ENCODE measurements around the gene ZIC4. TPM values are rescaled to one million over a fixed set of nuclear protein-coding genes. Genes with fewer than 3 reads are reported as not detected.

The ZIC4 gene
- total and polyA plus RNA-seq, 7 donors = not detected

- TF ChIP-seq POLR2AphosphoS5 (IDR thresholded peaks at IDR 0.05) (peak in 2 of 4 donors; percentile 8 to 12), EP300 (IDR thresholded peaks at IDR 0.05) (no peak), POLR2A (IDR thresholded peaks at IDR 0.05) (no peak), CTCF (IDR thresholded peaks at IDR 0.05) (no peak)
- Histone ChIP-seq H3K4me3 (no peak overlapping the region), H3K27ac (no peak overlapping the region), H3K4me1 (peaks cover 0 to 28% (median 18%) of the 10 kb centered on the region in 4 donors), H3K27me3 (peaks cover 53 to 92% (median 64%) of the 10 kb centered on the region in 3 donors), H3K9me3 (no peaks in the 10 kb centered on the region), H3K36me3 (no peaks in the 10 kb centered on the region)
- intact Hi-C loops (cut with DNase I) = loop anchor here (5.0 kb wide), 2 partner anchors 37 to 62 kb away; no protein-coding TSS in a partner anchor
- DNase-seq = no peak
- WGBS, 2 donors = 9 to 14% methylated on average over 14 of the region's 14 CpGs
Measured at GRCh38 chr3:147424581-147425387, 18.4 kb upstream of the ZIC4 start.

GRCh38 chr3:147423798-147424580 lies 17.6 kb upstream of the ZIC4 start:
- peaks cover 0 to 36% (median 24%) of the 10 kb centered on the region in 4 donors for H3K4me1 ChIP-seq
- H3K27me3 ChIP-seq = peaks cover 61 to 99% (median 72%) of the 10 kb centered on the region in 3 donors
- TF ChIP-seq POLR2AphosphoS5 (IDR thresholded peaks at IDR 0.05) (no peak), POLR2A (IDR thresholded peaks at IDR 0.05) (no peak), EP300 (IDR thresholded peaks at IDR 0.05) (no peak), CTCF (IDR thresholded peaks at IDR 0.05) (no peak)
- no peak overlapping the region for H3K4me3 ChIP-seq
- intact Hi-C loops (cut with DNase I) = loop anchor here (5.0 kb wide), 2 partner anchors 37 to 62 kb away; no protein-coding TSS in a partner anchor
- no peak for DNase-seq
- 7 to 15% methylated on average over 33 of the region's 33 CpGs for WGBS, 2 donors
- H3K36me3 ChIP-seq = no peaks in the 10 kb centered on the region
- no peak overlapping the region for H3K27ac ChIP-seq
- no peaks in the 10 kb centered on the region for H3K9me3 ChIP-seq

DNA sequence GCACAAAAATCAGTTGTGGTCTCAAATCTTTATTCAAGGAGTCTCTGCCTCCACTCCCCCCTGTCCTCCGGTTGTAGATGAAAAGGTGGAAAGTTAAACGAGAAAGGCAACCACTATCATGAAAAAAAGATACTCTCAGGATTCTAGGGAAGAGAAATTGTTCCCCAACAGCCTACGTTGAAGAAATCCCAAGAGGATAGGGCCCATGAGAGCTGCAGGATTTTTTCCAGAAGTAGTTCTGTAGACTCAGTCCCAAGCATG lies 17.1 kb upstream of the ZIC4 start:
- intact Hi-C loops (cut with DNase I) = loop anchor here (5.0 kb wide), 2 partner anchors 36 to 61 kb away; no protein-coding TSS in a partner anchor
- WGBS, 2 donors = 3 to 12% methylated on average over 3 of the region's 3 CpGs
- no peak overlapping the region for H3K4me3 ChIP-seq
- DNase-seq = no peak
- H3K36me3 ChIP-seq = no peaks in the 10 kb centered on the region
- H3K9me3 ChIP-seq = no peaks in the 10 kb centered on the region
- H3K27ac ChIP-seq = no peak overlapping the region
- H3K4me1 ChIP-seq = peaks cover 0 to 40% (median 28%) of the 10 kb centered on the region in 4 donors
- TF ChIP-seq POLR2A (IDR thresholded peaks at IDR 0.05) (no peak), POLR2AphosphoS5 (IDR thresholded peaks at IDR 0.05) (no peak), CTCF (IDR thresholded peaks at IDR 0.05) (no peak), EP300 (IDR thresholded peaks at IDR 0.05) (no peak)
- H3K27me3 ChIP-seq = peaks cover 64 to 100% (median 77%) of the 10 kb centered on the region in 3 donors

GRCh38 chr3:147422601-147423536 lies 16.5 kb upstream of the ZIC4 start:
- intact Hi-C loops (cut with DNase I) = loop anchor here (5.0 kb wide), 2 partner anchors 36 to 61 kb away; no protein-coding TSS in a partner anchor
- Histone ChIP-seq H3K9me3 (no peaks in the 10 kb centered on the region), H3K36me3 (no peaks in the 10 kb centered on the region), H3K27me3 (peaks cover 68 to 100% (median 80%) of the 10 kb centered on the region in 3 donors), H3K27ac (no peak overlapping the region), H3K4me3 (no peak overlapping the region), H3K4me1 (peaks cover 0 to 40% (median 28%) of the 10 kb centered on the region in 4 donors)
- TF ChIP-seq EP300 (IDR thresholded peaks at IDR 0.05) (no peak), POLR2AphosphoS5 (IDR thresholded peaks at IDR 0.05) (no peak), CTCF (IDR thresholded peaks at IDR 0.05) (no peak), POLR2A (IDR thresholded peaks at IDR 0.05) (no peak)
- no peak for DNase-seq
- WGBS, 2 donors = 7 to 15% methylated on average over 36 of the region's 36 CpGs

All from sigmoid colon (tissue), 7 donors.